ENCODE data around the gene TXNL4A.

TXNL4A gene

DNA sequence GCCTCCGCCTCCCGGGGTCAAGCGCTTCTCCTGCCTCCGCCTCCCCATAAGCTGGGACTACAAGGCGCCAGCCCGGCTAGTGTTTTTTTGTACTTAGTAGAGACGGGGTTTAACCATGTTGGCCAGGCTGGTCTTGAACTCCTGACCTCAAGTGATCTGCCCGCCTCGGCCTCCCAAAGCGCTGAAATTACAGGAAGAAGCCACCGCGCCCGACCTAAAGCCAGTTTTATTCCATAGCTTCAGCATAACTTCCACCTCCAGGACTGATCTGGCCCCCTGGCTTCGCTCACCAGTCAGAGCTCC is 783 bp upstream of the TXNL4A start:
- TF ChIP-seq SIN3A (IDR thresholded peaks at IDR 0.05; ENCODE audit: borderline replicate concordance, insufficient read depth, low read length) (no peak), POLR2AphosphoS5 (IDR thresholded peaks at IDR 0.05; ENCODE audit: low read depth, low read length) (no peak), FOXP2 (optimal IDR thresholded peaks at IDR 0.05; ENCODE audit: borderline replicate concordance, extremely low read depth, extremely low read length, insufficient read depth) (no peak)
- TF ChIP-seq, protein P1, sequence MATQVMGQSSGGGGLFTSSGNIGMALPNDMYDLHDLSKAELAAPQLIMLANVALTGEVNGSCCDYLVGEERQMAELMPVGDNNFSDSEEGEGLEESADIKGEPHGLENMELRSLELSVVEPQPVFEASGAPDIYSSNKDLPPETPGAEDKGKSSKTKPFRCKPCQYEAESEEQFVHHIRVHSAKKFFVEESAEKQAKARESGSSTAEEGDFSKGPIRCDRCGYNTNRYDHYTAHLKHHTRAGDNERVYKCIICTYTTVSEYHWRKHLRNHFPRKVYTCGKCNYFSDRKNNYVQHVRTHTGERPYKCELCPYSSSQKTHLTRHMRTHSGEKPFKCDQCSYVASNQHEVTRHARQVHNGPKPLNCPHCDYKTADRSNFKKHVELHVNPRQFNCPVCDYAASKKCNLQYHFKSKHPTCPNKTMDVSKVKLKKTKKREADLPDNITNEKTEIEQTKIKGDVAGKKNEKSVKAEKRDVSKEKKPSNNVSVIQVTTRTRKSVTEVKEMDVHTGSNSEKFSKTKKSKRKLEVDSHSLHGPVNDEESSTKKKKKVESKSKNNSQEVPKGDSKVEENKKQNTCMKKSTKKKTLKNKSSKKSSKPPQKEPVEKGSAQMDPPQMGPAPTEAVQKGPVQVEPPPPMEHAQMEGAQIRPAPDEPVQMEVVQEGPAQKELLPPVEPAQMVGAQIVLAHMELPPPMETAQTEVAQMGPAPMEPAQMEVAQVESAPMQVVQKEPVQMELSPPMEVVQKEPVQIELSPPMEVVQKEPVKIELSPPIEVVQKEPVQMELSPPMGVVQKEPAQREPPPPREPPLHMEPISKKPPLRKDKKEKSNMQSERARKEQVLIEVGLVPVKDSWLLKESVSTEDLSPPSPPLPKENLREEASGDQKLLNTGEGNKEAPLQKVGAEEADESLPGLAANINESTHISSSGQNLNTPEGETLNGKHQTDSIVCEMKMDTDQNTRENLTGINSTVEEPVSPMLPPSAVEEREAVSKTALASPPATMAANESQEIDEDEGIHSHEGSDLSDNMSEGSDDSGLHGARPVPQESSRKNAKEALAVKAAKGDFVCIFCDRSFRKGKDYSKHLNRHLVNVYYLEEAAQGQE (IDR thresholded peaks at IDR 0.05; ENCODE audit: insufficient read depth in 1 of 2, low read depth in 2 of 2, low read length in 2 of 2): no peak

DNA sequence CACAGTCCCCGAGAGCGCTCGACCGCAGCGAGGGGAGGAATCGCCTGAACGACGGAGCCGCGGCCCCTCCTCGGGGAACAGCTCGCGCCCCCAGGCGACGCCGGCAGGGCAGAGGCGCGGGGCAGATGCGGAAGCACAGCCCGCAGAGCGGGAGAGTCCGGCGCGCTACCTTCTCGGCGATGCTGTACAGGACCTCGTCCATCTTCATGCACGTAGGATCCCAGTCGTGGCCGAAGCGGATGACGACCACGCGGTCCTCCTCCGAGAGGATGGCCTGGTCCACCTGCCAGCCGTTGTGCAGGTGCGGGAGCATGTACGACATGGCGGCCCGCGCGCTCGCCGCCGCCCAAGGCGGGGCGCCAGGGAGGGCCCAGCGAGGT is 302 bp downstream of the TXNL4A start:
- no peak for TF ChIP-seq TAF1 (IDR thresholded peaks at IDR 0.05; ENCODE audit: borderline replicate concordance, insufficient read depth, low read length)
- no peak for TF ChIP-seq POLR2AphosphoS5 (IDR thresholded peaks at IDR 0.05; ENCODE audit: low read depth, low read length)
- TF ChIP-seq FOXP2 (optimal IDR thresholded peaks at IDR 0.05; ENCODE audit: borderline replicate concordance, extremely low read depth, extremely low read length, insufficient read depth): no peak

DNA sequence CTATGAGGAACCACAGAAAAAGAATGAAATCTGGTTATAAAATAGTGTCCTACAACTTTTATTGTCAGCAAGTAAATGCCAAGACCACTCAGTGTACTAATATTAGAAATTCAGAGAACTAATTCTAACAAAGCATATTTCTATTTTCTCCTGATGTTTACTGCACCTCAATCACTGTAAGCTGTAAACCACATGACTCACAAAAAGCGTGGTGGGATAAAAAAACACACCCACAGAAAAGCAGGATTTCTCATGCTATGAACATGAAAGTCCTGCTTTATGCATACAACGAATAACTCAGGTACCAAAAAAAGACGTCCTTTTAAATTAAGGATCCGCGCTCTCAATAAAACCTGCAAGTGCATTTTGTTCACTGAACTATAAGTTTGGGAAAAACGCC is 797 bp downstream of the TXNL4A start:
- TF ChIP-seq SIN3A (IDR thresholded peaks at IDR 0.05; ENCODE audit: borderline replicate concordance, insufficient read depth, low read length) (no peak), POLR2AphosphoS5 (IDR thresholded peaks at IDR 0.05; ENCODE audit: low read depth, low read length) (no peak), FOXP2 (optimal IDR thresholded peaks at IDR 0.05; ENCODE audit: borderline replicate concordance, extremely low read depth, extremely low read length, insufficient read depth) (no peak), TAF1 (IDR thresholded peaks at IDR 0.05; ENCODE audit: borderline replicate concordance, insufficient read depth, low read length) (no peak)
- TF ChIP-seq, protein P1 (IDR thresholded peaks at IDR 0.05; ENCODE audit: insufficient read depth in 1 of 2, low read depth in 2 of 2, low read length in 2 of 2): no peak

DNA sequence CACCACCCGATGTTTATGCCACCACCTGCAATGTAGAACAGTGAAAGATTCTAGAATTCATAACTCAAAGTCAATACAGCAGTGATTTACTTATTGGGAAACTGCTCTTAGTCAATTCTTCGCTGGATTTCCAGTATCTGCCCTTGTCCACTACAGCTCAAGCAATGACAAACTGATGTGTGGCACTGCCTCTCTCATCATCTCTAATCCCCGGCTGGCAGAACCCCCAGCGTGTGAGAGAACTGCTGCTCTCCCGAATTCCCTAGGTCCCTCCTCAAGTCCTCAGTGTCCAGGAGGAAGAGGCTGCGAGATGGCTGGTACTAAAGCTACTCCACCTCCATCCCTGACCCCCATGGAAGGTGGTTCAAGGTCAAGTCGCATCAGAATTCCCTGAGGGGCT is 1.6 kb downstream of the TXNL4A start:
- TF ChIP-seq FOXP2 (optimal IDR thresholded peaks at IDR 0.05; ENCODE audit: borderline replicate concordance, extremely low read depth, extremely low read length, insufficient read depth) (no peak), SIN3A (IDR thresholded peaks at IDR 0.05; ENCODE audit: borderline replicate concordance, insufficient read depth, low read length) (no peak), POLR2AphosphoS5 (IDR thresholded peaks at IDR 0.05; ENCODE audit: low read depth, low read length) (no peak), TAF1 (IDR thresholded peaks at IDR 0.05; ENCODE audit: borderline replicate concordance, insufficient read depth, low read length) (no peak)
- TF ChIP-seq, protein P1 (IDR thresholded peaks at IDR 0.05; ENCODE audit: insufficient read depth in 1 of 2, low read depth in 2 of 2, low read length in 2 of 2): no peak

DNA sequence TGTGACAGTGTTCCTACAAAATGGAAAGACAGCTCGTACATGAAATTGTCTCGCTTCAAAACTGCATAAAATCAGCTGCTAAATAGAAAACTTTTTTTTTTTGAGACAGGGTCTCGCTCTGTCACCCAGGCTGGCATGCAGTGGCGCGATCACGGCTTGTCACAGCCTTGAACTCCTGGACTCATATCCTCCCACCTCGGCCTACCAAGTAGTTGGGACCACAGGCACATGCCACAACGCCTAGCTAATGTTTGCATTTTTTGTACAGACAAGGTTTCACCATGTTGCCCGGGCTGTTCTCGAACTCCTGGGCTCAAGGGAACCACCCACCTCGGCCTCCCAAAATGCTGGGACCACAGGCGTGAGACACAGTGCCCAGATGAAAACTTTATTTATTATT is 3.2 kb downstream of the TXNL4A start:
- TF ChIP-seq TAF1 (IDR thresholded peaks at IDR 0.05; ENCODE audit: borderline replicate concordance, insufficient read depth, low read length) (no peak), POLR2AphosphoS5 (IDR thresholded peaks at IDR 0.05; ENCODE audit: low read depth, low read length) (no peak), SIN3A (IDR thresholded peaks at IDR 0.05; ENCODE audit: borderline replicate concordance, insufficient read depth, low read length) (no peak), FOXP2 (optimal IDR thresholded peaks at IDR 0.05; ENCODE audit: borderline replicate concordance, extremely low read depth, extremely low read length, insufficient read depth) (no peak)
- TF ChIP-seq, protein P1 (IDR thresholded peaks at IDR 0.05; ENCODE audit: insufficient read depth in 1 of 2, low read depth in 2 of 2, low read length in 2 of 2): no peak

All from PFSK-1 (cell line).